Keratinocyte (primary cell): ENCODE results near the gene CD47.
A peak's percentile ranks its signal among the peaks of the same experiment; 100 is the strongest.

Source experiments
- CTCF ChIP-seq, 3 experiments: IDR thresholded peaks in 1 of 3; conservative IDR thresholded peaks in 1 of 3; optimal IDR thresholded peaks in 1 of 3; 2 replicates in 2 of 3; 3 replicates in 1 of 3; pipeline versions ENCODE3 to v1.5.1; 2011; ENCODE audit warnings: low read length in 3 of 3, mild to moderate bottlenecking in 3 of 3, moderate library complexity in 2 of 3, control low read depth in 1 of 3, inconsistent platforms in 1 of 3; ENCODE audit not compliant: insufficient read depth in 2 of 3; ENCODE audit errors: extremely low read depth in 1 of 3
- EZH2 ChIP-seq: IDR thresholded peaks from one replicate; pipeline ENCODE4 v1.6.1; 2012; ENCODE audit warnings: inconsistent platforms, mild to moderate bottlenecking, low read length, moderate library complexity

- peak in 1 of 3 experiments; percentile 8 for TF ChIP-seq CTCF (optimal IDR thresholded peaks at IDR 0.05 in 1 of 3, IDR thresholded peaks at IDR 0.05 in 1 of 3, conservative IDR thresholded peaks at IDR 0.05 in 1 of 3; ENCODE audit: extremely low read depth in 1 of 3, insufficient read depth in 2 of 3, low read length in 3 of 3)
- TF ChIP-seq EZH2, result no peak
Measured at GRCh38 chr3:108091498-108092250, 843 bp upstream of the CD47 start.
